CD1c-positive myeloid dendritic cell (primary cell): ENCODE data around the gene PRKG1.
"Not testable (repeated sequence)": the region's sequence is repeated elsewhere in the genome, so short reads cannot be mapped to it uniquely, and the experiment has no call there.

Experiments used
- DNase-seq: peaks from one replicate; pipeline ENCODE4 v3.0.0-alpha.2; 2016; ENCODE audit errors: extremely low spot score

The PRKG1 gene

GRCh38 chr10:51502124-51502523 is 427.8 kb downstream of the PRKG1 start:
- DNase-seq, result no peak

- no peak for DNase-seq
These were observed 429.1 kb downstream of the PRKG1 start for GRCh38 chr10:51503378-51503777.

GRCh38 chr10:51507476-51507875 is 433.2 kb downstream of the PRKG1 start:
- DNase-seq, result no peak

- no peak for DNase-seq
These were observed 433.9 kb downstream of the PRKG1 start for GRCh38 chr10:51508156-51508555.

- no peak for DNase-seq
These were observed 435.9 kb downstream of the PRKG1 start for GRCh38 chr10:51510231-51510630.

GRCh38 chr10:51521605-51522004 is 447.3 kb downstream of the PRKG1 start:
- DNase-seq, result no peak

- DNase-seq, result no peak
These were observed 448.6 kb downstream of the PRKG1 start for GRCh38 chr10:51522858-51523257.

GRCh38 chr10:51523440-51523839 is 449.2 kb downstream of the PRKG1 start:
- DNase-seq, result no peak

GRCh38 chr10:51524041-51524440 is 449.8 kb downstream of the PRKG1 start:
- DNase-seq, result no peak

GRCh38 chr10:51527522-51528219 is 453.4 kb downstream of the PRKG1 start:
- no peak for DNase-seq

- DNase-seq, result no peak
These were observed 454.2 kb downstream of the PRKG1 start for GRCh38 chr10:51528527-51528926.

GRCh38 chr10:51530541-51530940 is 456.3 kb downstream of the PRKG1 start:
- DNase-seq, result no peak

- DNase-seq, result no peak
These were observed 457.8 kb downstream of the PRKG1 start for GRCh38 chr10:51532044-51532443.

- no peak for DNase-seq
These were observed 468.6 kb downstream of the PRKG1 start for GRCh38 chr10:51542853-51543252.

- DNase-seq, result no peak
These were observed 470.6 kb downstream of the PRKG1 start for GRCh38 chr10:51544933-51545332.

GRCh38 chr10:51547941-51548340 is 473.7 kb downstream of the PRKG1 start:
- no peak for DNase-seq

- DNase-seq, result no peak
These were observed 478.6 kb downstream of the PRKG1 start for GRCh38 chr10:51552879-51553278.

GRCh38 chr10:51564896-51565510 is 490.7 kb downstream of the PRKG1 start:
- DNase-seq, result no peak

- DNase-seq, result no peak
These were observed 493.0 kb downstream of the PRKG1 start for GRCh38 chr10:51567271-51567670.

- DNase-seq, result no peak
These were observed 495.2 kb downstream of the PRKG1 start for GRCh38 chr10:51569467-51569866.

GRCh38 chr10:51574248-51575048 is 500.2 kb downstream of the PRKG1 start:
- DNase-seq, result no peak

- DNase-seq, result not testable (repeated sequence)
These were observed 506.9 kb downstream of the PRKG1 start for GRCh38 chr10:51581196-51581595.

GRCh38 chr10:51583976-51584375 is 509.7 kb downstream of the PRKG1 start:
- DNase-seq, result no peak
